Melanocyte of skin (primary cell): ENCODE data around the gene NDUFAF7. TPM values are rescaled to one million over a fixed set of nuclear protein-coding genes. Genes with fewer than 3 reads are reported as not detected.

Source experiments
- total RNA-seq, 2 donors: library from RNA; depleted of rRNA; stranded (reverse); fragments of >200 nt; gene quantifications; 2 replicates each; pipeline ENCODE4 v1.2.3, GENCODE V29; 2012

The NDUFAF7 gene
- total RNA-seq = 10 to 100 TPM; 16.2 to 19.3 TPM

GRCh38 chr2:37231241-37232130, at the start of gene NDUFAF7, which contains the start of gene CEBPZ:
Gene NDUFAF7, plus strand, starts transcription at chr2:37231658. Its CDS starts 48 bp downstream, at chr2:37231706.
Gene CEBPZ, minus strand, starts transcription at chr2:37231596. Its CDS starts 29 bp downstream, at chr2:37231567.

GRCh38 chr2:37188570-37188969, 42.9 kb upstream of the NDUFAF7 start, which contains the start of gene SULT6B1:
Gene SULT6B1, minus strand, starts transcription at chr2:37188670. Its CDS starts 30 bp downstream, at chr2:37188640.

GRCh38 chr2:37196320-37197195, 34.9 kb upstream of the NDUFAF7 start, which contains the start of gene CEBPZOS:
Gene CEBPZOS, plus strand, starts transcription at chr2:37196496. Its CDS starts 3,209 bp downstream, at chr2:37199705.

Other genes starting within 250 kb of the NDUFAF7 start
- gene HEATR5B, start 147.3 kb upstream of the NDUFAF7 start, total RNA-seq = 10 to 100 TPM; 20.3 to 23.3 TPM
- 1 to 10 TPM; 3.8 to 5.0 TPM for gene GPATCH11, start 147.1 kb upstream of the NDUFAF7 start, total RNA-seq
- 100 to 1,000 TPM in 1 of 2 donors, 10 to 100 TPM in 1; 92.2 to 117 TPM for gene EIF2AK2, start 74.7 kb upstream of the NDUFAF7 start, total RNA-seq
- gene SULT6B1, start 43.0 kb upstream of the NDUFAF7 start, total RNA-seq = not detected
- gene CEBPZOS, start 35.2 kb upstream of the NDUFAF7 start, total RNA-seq = 10 to 100 TPM; 12.7 to 18.0 TPM
- 10 to 100 TPM; 38.5 to 53.3 TPM for gene CEBPZ, start 62 bp upstream of the NDUFAF7 start, total RNA-seq
- 100 to 1,000 TPM; 365 to 403 TPM for gene PRKD3, start 93.2 kb downstream of the NDUFAF7 start, total RNA-seq
- 100 to 1,000 TPM; 560 to 832 TPM for gene QPCT, start 113.0 kb downstream of the NDUFAF7 start, total RNA-seq